LNCAP (cell line): Measurements from ENCODE around the gene SPAG17.

Source experiments
- CTCF ChIP-seq: fragments of 450-650 bp; IDR thresholded peaks from 2 replicates; pipeline ENCODE4 v1.5.1; 2017; ENCODE audit warnings: mild to moderate bottlenecking

Gene SPAG17

DNA sequence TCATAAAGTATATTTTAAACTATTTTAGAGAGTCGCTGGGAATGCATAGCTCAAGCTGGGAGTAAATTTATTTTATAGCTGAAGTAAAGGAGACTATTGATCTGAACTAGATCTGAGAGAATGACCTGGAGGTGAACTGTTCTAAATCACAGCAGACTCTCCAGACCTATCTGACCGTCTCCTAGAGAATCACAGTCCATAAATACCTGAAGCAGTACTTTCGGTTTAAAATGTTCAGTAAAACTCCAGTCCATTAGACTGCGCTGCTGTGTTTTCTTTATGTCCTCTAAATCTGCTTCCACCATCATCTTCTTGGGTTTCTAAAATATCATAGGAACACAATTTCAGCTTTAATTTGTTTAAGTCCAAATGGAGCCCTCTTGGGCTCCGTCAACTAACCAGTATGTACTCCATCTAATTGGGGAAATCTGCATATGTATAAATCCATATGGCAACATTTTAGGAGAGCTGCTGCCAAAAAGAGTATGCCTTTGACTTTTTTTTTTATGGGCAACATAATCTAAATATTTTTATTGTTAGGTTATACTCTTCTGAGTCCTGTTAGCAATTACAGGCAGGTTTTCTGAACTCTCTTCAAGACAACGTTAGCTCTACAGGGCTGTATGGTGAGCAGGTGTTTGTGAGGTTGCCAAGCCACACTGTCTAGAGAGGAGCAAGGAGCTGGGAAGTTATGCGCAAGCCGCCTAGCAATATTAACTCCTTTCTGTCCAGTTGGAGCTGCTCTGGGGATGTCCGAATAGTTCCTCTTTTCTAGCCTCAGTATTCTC lies 111.2 kb downstream of the SPAG17 start:
- no peak for TF ChIP-seq CTCF

GRCh38 chr1:118049981-118050380 lies 135.0 kb downstream of the SPAG17 start:
- TF ChIP-seq CTCF: no peak

DNA sequence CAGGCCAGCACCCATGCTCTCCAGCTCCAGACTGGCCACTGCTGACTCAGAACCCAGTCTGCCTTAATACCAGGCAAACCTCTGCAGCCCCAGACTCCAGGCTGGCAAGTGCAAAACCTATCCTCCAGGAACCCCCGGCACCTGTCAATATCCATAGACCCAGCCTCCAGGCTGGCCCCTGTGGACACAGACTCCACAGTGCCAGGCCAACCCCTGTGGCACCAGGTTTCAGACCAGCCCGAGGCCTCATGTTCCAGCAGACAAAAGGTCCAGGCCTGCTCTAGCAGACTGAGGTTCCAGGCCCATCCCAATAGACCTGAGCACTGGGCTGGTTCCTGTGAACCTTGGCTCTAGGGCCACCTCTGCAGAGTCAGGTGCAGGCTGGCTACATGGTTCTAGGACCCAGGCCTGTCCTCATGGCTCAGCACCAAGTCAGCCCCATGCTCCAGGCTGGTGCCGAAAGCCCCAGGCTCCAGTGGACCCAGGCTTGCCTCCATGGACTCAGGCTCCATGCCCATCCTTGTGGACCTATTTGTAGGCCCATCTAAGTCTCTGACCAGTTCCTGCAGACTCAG lies 137.3 kb downstream of the SPAG17 start:
- no peak for TF ChIP-seq CTCF

DNA sequence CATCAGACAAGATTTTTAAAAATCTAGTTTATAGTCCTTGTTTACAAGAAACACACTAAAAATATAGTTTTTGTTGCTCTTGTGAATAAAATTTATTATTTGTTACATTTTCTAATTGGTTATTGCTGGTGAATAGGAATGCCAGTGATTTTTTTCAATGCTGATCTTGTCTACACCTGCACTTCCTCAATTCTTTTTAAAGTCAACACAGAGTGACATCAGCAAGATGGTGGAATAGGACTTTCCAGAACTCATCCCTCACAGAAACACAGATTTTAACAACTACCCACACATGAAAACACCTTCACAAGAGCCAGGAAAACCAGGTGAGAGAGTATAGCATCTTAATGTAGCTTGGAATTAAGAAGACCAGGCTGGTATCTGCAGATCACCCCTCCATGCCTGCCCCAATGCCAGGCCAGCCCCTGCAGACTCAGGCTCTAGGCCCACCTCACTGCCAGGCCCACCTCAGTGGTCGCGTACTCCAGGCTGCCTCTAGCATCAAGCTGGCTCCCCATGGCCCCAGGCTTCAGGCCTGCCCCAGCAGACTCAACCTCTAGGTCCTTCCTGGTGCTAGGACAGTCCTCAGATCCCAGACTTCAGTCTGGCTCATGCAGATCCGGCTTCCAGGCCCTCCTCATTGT lies 137.9 kb downstream of the SPAG17 start:
- no peak for TF ChIP-seq CTCF

- TF ChIP-seq CTCF: no peak
Observed at GRCh38 chr1:118043624-118044023, 141.4 kb downstream of the SPAG17 start.

GRCh38 chr1:118042501-118042900 lies 142.5 kb downstream of the SPAG17 start:
- TF ChIP-seq CTCF: no peak

- TF ChIP-seq CTCF: no peak
Observed at GRCh38 chr1:118039170-118039569, 145.9 kb downstream of the SPAG17 start.
